Stimulated activated CD8-positive, alpha-beta memory T cell treated with anti-CD3 and anti-CD28 coated beads, Interleukin-2, amount 100 ng/mL, for 48 hours (primary cell): ENCODE measurements around the gene RFC2.
"Not testable (repeated sequence)": the region's sequence is repeated elsewhere in the genome, so short reads cannot be mapped to it uniquely, and the experiment has no call there.

Experiments used
- DNase-seq, 2 donors: peaks; one replicate each; pipeline ENCODE4 v3.0.0-alpha.2; 2020; ENCODE audit warnings: low read depth in 2 of 2

The RFC2 gene

GRCh38 chr7:74217455-74218342, 36.5 kb downstream of the RFC2 start:
- no peak for DNase-seq

- DNase-seq, result no peak
These were observed 37.8 kb downstream of the RFC2 start for GRCh38 chr7:74216361-74216761.

GRCh38 chr7:74215921-74216320, 38.3 kb downstream of the RFC2 start:
- no peak for DNase-seq

DNA sequence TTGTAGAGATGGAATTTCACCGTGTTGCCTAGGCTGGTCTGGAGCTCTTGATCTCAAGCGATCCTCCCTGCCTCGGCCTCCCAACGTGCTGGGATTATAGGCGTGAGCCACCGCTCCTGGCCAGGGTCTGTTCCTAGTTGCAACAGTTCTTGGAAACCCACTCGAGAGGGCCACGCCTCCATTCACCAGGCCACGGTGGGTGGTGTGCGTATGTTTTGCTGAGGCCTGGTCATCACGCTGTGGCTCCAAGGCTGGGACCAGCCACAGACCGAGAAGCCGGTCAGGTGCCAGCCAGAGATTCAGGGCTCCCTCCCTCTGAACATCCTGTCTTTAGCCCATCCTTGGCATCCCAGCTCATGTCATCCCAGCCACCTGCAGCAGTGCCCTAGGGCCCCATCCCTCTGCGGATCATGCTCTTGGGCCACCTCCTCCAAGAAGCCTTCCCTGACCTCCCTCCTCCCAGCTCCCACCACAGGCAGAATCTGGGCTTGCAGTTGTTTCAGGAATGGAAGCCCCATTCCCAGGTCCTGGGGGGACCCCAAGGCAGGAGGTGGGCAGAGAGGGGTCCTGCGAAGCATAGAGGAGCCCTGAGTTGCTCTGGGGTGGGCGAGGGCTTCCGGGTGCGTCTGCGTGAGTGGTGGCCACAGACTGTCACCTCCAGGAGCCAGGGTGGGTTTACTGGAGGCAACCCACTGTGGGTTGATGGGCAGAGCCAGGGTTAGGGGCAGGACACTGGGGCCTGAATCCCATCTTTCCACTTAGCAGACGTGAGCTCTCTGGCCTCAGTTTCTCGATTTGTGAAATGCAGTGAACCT, 39.2 kb downstream of the RFC2 start:
- no peak for DNase-seq

- no peak for DNase-seq
These were observed 41.5 kb downstream of the RFC2 start for GRCh38 chr7:74212661-74213060.

DNA sequence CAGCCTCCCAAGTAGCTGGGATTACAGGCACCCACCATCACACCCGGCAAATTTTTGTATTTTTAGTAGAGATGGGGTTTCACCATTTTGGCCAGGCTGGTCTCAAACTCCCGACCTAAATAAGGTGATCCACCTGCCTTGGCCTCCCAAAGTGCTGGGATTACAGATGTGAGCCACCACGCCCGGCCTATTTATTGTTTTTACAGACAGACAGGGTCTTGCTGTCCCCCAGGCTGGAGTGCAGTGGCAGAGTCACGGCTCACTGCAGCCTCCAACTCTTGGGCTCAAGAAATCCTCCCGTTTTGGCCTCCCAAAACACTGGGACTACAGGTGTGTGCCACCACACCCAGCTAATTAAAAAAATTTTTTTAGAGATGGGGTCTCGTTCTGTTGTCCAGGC, 46.0 kb downstream of the RFC2 start:
- not testable (repeated sequence) for DNase-seq

DNA sequence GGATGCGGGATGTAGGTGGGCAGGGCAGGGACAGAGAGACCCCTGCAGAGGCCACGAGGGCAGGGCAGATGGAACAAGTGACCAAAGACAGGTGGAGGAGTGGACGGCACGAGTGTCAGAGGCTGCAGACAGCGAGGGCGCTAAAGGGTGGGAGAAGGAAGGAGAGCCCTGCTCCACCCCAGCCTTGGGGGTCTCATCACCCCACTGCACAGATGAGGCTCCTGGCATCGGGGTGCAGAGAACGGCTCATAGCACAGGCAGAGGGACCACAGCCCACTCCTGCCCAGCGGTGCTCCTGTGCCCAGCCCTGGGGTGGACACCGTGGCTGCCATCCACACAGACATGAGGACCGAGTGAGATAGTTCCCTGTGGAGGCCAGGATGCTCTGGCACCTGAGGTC, 46.6 kb downstream of the RFC2 start:
- DNase-seq, result no peak

- peak; percentile 65 to 78 for DNase-seq
These were observed 47.5 kb downstream of the RFC2 start for GRCh38 chr7:74206589-74207120.

DNA sequence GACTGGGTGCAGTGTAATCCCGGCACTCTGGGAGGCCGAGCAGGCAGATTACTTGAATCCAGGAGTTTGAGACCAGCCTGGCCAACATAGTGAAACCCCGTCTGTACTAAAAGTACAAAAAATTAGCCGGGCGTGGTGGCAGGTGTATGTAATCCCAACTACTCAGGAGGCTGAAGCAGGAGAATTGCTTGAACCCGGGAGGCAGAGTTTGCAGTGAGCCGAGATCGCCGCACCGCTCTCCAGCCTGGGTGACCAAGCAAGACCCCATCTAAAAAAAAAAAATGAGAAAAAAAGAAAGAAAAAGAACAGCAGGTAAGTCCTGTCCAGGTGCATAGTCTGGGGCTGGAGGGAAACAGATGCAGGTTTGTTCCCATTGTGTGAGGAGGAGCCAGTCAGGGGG, 48.1 kb downstream of the RFC2 start:
- DNase-seq, result not testable (repeated sequence)

DNA sequence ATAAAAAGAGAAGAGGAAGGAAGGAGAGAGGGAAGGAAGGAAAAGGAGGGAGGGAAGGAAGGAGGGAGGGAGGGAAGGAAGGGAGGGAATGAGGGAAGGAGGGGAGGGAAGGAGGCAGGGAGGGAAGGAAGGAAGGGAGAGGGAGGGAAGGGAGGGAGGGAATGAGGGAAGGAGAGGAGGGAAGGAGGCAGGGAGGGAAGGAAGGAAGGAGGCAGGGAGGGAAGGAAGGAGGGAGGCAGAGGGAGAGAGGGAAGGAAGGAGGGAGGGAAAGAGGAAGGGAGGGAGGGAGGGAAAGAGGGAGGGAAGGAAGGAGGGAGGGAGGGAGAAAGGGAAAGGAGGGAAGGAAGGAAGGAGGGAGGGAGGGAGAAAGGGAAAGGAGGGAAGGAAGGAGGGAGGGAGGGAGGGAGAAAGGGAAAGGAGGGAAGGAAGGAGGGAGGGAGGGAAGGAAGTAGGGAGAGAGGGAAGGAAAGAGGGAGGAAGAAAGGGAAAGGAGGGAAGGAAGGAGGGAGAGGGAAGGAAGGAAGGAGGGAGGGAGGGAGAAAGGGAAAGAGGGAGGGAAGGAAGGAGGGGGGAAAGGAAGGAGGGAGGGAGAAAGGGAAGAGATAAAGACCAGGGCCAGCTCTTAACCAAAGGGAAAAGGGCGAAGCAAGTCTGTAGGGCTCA, 50.1 kb downstream of the RFC2 start:
- DNase-seq, result no peak

- DNase-seq, result no peak
These were observed 51.2 kb downstream of the RFC2 start for GRCh38 chr7:74202841-74203556.

DNA sequence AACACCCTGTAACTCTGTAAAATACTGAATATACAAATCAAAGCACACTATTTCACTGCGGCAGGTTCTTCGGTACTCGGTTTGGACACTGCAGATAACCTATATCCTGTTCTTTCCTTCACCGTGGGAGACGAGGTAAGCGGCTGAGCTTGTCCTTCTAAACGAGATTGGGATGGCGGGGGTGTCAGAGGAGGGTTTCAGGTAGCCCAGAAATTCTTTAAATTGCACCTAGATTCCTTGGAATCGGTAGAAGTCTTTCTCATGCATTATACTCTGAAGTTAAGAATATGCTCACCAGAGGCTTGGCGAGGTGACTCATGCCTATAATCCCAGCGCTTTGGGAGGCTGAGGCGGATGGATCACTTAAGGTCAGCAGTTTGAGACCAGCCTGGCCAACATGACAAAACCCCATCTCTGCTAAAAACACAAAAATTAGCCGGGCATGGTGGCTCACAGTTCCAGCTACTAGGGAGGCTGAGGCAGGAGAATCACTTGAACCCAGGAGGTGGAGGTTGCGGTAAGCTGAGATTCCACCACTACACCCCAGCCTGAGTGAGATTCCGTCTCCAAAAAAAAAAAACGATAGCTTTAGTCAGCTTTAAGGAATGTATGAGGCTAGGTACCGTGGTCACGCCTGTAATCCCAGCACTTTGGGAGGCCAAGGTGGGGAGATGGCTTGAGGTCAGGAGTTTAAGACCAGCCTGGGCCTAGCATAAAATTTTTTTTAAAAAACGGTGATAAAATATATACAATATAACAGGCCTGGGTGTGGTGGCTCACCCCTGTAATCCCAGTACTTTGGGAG, 54.4 kb downstream of the RFC2 start:
- DNase-seq, result no peak

GRCh38 chr7:74197449-74198124, 56.6 kb downstream of the RFC2 start:
- no peak for DNase-seq

GRCh38 chr7:74195968-74196654, 58.1 kb downstream of the RFC2 start:
- not testable (repeated sequence) for DNase-seq

GRCh38 chr7:74195139-74195860, 58.9 kb downstream of the RFC2 start:
- not testable (repeated sequence) for DNase-seq

GRCh38 chr7:74194686-74195085, 59.5 kb downstream of the RFC2 start:
- DNase-seq, result no peak

DNA sequence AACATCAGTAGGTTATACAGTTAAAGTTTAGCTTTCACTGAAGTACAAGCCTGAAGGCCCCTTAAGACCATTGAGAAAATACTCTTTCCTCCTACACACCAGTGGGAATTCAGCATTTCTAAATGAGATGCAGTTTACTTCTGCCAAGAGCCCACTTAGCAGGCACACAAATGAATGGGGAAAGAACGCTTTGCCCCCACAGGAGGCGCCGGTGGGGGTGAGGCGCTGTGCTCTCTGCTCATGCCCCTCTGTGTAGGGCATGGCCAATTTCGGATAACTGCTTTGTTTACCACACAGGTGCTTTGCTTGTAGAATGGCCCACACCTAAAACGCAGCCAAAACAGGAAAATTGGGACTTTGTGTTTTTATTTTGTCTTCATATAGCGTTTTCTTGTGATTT, 60.3 kb downstream of the RFC2 start:
- DNase-seq, result no peak

- no peak for DNase-seq
These were observed 61.1 kb downstream of the RFC2 start for GRCh38 chr7:74193054-74193453.

DNA sequence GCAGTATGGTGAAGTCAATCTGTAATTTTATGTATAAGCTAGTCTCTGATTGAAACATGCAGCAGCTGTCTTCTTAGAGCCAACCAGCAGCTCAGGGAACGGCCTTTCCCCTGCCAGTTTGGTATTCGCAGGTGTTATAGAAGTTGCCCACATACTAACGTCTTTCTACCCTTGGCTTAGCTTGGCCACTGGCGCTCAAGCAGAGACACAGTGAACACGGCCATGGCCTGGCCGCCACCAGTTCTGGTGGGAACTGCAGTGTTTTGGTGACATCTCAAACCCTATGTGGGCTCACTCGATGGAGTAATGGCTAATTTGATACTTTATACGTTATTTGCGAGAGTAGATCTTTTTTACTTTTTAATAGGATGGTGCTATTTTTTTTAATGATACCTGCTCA, 63.0 kb downstream of the RFC2 start:
- DNase-seq, result no peak
